Left ventricle myocardium superior (tissue), 1 donor: Measurements from ENCODE around the gene SRSF1. TPM values are rescaled to one million over a fixed set of nuclear protein-coding genes. Genes with fewer than 3 reads are reported as not detected.

Experiments used
- ATAC-seq: fragments of 200-7000 bp; cut with Tn5 transposase; one replicate; pipeline ENCODE4 v1.9.1; 2020; ENCODE audit warnings: mild to moderate bottlenecking, moderate library complexity
- DNase-seq: peaks from one replicate; pipeline ENCODE4 v3.0.0-alpha.2; 2020
- intact Hi-C: fragments of 100-400 bp; cut with micrococcal nuclease; formaldehyde crosslinking; loops from one replicate; pipeline ENCODE4 v1.11.0; 2022
- total RNA-seq: library from RNA; stranded (reverse); fragmentation: NEBNext Ultra II Directional; extraction: Animal tissue kit (Norgen Biotek cat#: 25700); gene quantifications from one replicate; pipeline ENCODE4 v1.2.1, GENCODE V29; 2021
- donor health status: DM: no; HTN: yes; CAD: no; lungs with severe emphysema.

The SRSF1 gene
- total RNA-seq, 1 donor from 2014 or later = 98.1 TPM

DNA sequence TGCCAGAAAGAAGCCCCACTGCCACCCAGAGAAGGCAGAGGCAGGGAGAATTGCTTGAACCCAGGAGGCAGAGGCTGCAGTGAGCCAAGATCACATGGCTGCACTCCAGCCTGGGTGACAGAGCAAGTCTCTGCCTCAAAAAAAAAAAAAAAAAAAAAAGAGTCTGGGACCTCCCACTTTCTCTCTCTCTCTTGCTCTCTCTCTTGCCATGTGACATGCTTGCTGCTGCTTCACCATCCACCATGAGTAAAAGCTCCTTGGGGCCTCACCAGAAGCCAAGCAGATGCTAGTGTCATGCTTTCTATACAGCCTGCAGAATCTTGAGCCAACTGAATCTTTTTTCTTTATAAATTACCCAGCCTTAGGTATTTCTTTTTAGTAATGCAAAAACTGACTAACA, 21.5 kb upstream of the SRSF1 start:
- no peak for ATAC-seq
- intact Hi-C loops = no loop called here

GRCh38 chr17:58020401-58020800, 13.4 kb upstream of the SRSF1 start:
- ATAC-seq (no peak), DNase-seq (no peak)
- intact Hi-C loops = no loop called here

More for the DNA sequence above, 21.5 kb upstream of the SRSF1 start:
- DNase-seq = no peak

- ATAC-seq = no peak
- intact Hi-C loops = no loop called here
- no peak for DNase-seq
Measured at GRCh38 chr17:58019521-58019920, 12.5 kb upstream of the SRSF1 start.

DNA sequence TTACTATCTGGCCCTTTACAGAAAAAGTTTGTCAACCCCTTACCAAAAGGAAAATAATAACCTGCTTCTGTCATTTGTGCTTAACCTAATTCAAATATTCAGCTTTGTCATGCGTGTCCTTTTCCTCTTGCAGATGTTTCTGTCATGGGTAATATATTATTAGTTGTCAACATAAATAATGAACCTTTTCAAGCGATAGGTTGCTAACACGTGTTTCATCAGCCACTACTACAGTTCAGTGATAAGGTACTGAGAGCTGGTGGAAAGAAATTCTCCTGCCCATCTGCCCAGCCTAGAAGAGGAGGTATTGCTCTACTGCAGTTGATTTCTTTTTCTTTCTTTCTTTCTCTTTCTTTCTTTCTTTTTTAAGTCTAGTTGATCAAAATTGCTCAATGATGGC, 12.0 kb upstream of the SRSF1 start:
- ATAC-seq (no peak), DNase-seq (no peak)
- intact Hi-C loops = no loop called here

- intact Hi-C loops = no loop called here
- DNase-seq (no peak), ATAC-seq (no peak)
Measured at GRCh38 chr17:58010067-58010799, 3.2 kb upstream of the SRSF1 start.

- DNase-seq = no peak
Measured at GRCh38 chr17:58007781-58008706, 998 bp upstream of the SRSF1 start.

DNA sequence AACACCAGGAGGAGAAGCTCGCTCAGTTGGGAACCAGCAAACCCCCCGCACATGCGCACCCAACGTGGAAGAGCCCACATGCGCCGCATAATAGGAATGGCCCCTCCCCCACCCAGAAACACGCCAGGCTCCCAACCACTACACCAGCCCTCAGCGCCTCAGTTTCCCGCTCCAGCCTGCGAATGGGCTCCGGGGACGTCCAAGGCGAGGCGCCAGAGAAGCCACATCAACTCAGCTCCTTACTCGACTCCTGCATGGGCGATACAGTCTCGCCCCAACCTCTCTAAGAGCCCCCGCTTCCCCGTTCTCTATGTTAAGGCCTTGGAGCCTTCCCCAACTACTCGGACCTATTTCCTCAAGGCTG, 504 bp downstream of the SRSF1 start:
- intact Hi-C loops = loop anchor here (10.0 kb wide), 2 partner anchors 78 to 108 kb away; partner anchors contain the start of gene DYNLL2
- ATAC-seq (peak; percentile 75), DNase-seq (peak; percentile 83)

More at GRCh38 chr17:58007781-58008706, 998 bp upstream of the SRSF1 start:
- peak; percentile 13 for ATAC-seq
- intact Hi-C loops = loop anchor here (10.0 kb wide), 2 partner anchors 77 to 107 kb away; partner anchors contain the start of gene DYNLL2

DNA sequence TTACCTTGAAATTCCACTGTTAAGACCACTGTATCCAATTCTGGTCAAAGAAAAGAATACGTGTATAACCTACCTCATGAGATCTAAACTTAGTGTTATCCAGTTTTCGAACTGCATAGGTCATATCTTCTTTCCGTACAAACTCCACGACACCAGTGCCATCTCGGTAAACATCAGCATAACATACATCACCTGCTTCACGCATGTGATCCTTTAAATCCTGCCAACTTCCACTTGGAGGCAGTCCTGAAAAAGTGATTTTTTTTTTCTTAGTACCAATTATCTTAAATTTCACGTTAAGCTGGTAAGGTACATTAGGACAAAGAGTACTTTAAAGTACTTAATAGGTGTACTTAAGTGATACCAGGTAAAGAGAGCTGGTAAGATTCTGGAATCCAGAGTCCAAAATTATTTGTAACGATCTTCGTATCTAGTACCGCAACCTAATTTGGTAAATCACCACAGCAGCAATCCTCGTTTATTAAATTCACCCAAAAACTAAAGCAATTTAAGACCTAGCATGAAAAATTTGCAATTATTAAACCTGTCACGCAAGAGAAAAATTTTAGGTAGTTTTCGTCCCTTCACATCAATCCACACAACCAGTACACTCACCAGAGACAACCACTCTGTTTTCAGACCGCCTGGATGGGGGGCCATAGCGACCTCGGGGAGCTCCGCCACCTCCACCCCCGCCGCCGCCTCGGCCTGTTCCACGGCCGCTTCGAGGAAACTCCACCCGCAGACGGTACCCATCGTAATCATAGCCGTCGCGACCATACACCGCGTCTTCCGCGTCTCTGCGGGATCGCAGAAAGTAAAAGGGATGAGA, 1.1 kb downstream of the SRSF1 start:
- DNase-seq = no peak
- intact Hi-C loops = loop anchor here (10.0 kb wide), 2 partner anchors 79 to 109 kb away; partner anchors contain the start of gene DYNLL2
- no peak for ATAC-seq

DNA sequence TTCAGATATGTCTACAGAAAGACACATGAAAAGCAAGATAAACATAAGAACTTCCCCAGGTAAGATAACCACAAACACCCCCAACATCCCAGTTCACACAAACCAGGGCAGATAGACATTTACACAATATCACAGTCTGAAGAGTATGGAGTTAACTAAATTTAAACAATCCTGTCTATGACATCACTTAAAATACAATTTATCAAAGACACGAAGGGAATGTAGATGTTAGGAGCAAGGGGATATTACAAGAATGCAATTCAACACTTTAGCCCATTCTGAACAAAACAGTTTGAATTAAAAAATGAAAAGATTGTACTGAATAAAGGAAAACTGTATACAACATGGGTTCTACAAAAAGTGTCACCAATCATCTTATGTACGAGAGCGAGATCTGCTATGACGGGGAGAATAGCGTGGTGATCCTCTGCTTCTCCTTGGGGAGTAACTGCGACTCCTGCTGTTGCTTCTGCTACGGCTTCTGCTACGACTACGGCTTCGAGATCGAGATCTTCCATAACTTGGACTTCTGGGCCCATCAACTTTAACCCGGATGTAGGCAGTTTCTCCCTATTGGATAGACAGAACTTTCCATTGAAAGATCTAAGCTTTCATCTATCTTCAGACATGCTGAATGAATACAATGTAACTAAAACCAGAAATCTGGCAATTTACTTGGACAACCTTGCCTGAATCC, 1.9 kb downstream of the SRSF1 start:
- ATAC-seq (no peak), DNase-seq (no peak)
- intact Hi-C loops = loop anchor here (10.0 kb wide), 2 partner anchors 80 to 110 kb away; partner anchors contain the start of gene DYNLL2

DNA sequence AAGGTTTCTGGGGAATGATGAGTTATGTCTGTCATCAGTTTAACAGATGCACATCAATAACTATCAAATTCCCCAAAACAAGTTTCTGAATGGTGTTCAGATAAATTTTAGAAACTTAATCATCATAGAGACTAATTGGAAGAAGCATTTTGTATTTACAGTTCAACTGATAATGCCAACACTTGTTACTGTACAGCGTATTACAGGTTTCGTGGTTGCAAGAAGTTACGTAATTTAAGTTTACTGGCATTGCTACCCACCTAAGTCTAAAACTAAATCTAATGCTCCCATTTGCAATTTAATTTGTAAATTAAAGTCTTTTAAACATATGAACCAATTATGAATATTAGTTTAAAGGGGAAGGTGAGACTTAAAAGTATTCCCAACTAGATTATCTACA, 3.0 kb downstream of the SRSF1 start:
- DNase-seq (no peak), ATAC-seq (no peak)
- intact Hi-C loops = loop anchor here (10.0 kb wide), 2 partner anchors 81 to 111 kb away; partner anchors contain the start of gene DYNLL2

GRCh38 chr17:58002973-58003372, 4.1 kb downstream of the SRSF1 start:
- ATAC-seq (no peak), DNase-seq (no peak)
- intact Hi-C loops = loop anchor here (10.0 kb wide), 2 partner anchors 82 to 112 kb away; partner anchors contain the start of gene DYNLL2

DNA sequence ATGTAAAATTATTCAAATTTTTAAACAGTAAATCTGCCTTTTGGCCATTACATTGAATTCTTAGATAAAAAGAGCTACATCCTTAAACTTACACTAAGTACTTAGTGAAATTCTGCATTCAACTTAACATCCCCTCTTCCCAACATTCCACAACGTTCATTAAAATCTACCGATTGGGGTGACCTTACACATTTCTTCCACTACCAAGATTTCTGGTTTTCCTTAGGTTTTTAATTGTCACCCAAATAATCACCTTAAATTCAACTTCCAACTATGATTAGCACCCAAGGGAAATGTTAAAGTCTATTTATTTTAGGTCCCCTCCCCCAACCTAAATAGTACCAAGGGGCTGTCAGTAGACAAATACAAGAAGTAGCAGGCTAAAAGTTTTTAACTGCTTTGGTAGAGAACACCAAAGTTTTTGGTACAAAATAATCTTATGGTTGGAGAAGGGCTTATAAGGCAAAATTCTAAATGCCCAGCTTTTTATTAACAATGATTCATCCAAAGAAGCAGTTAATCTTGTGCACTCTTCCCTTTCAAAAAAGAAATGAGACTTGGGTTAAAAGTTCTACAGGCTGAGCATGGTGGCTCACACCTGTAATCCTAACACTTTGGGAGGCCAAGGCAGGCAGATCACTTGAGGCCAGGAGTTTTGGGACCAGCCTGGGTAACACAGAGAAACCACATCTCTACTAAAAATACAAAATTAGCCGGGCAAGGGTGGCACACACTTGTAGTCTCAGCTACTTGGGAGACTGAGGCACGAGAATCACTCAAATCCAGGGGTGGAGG, 4.7 kb downstream of the SRSF1 start:
- intact Hi-C loops = loop anchor here (10.0 kb wide), 2 partner anchors 82 to 112 kb away; partner anchors contain the start of gene DYNLL2
- ATAC-seq (no peak), DNase-seq (no peak)

DNA sequence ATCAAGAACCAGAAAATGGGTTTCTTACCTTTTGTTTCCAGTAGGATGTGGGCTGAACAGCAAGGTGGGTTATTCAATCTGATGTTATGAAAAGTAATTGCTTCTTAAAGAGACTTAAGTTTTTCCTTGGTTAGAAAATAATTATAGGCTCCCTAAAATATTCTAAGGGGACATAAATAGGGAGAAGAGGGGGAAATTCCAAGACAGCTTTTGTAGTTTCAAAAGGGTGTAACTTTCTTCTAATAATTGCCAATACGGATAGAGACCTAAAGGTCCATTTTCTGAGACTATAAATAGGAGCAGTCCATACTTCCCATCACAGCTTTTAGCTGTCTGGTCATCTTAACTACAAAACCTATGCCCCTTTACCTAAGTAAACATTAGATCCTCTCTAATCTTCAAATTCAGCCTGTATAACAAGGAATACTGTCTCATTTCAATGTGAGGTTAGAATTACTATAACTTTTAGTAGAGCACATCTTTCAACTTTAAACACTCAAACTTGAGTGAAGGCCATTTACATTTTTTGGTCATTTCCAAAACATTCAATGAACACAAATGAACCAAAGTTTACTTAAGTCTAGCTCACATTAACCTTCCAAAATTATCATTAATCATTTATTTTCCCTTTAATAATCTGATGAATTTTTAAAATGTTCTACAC, 5.5 kb downstream of the SRSF1 start:
- DNase-seq (no peak), ATAC-seq (no peak)
- intact Hi-C loops = loop anchor here (10.0 kb wide), 2 partner anchors 83 to 113 kb away; partner anchors contain the start of gene DYNLL2

DNA sequence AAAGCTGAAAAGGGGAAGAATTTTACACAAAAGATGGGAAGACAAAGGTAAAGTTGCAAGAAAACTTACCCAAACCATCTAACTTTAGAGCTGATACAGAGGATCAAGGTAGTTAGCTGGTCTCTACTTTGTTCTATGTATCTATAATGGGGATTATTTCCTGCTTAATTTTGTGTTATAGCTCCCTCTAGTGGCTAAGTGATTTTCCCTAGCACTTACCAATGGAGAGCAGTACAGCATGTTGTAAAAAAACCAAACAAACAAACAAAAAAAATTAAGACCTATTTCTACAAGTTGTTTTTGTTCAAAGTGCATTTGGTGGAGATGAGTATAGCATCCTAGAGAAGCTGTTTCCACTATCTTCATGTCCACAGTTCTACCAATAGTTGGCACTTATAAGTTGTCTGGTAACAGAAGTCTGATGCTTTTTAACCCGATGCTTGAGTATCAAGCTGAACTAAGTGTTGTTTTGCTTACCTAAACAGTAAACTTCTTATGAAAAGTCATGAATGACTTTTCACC, 7.5 kb downstream of the SRSF1 start:
- no peak for DNase-seq
- peak; percentile 69 for ATAC-seq
- intact Hi-C loops = loop anchor here (10.0 kb wide), 3 partner anchors 85 to 115 kb away; partner anchors contain the start of gene DYNLL2

GRCh38 chr17:57999010-57999495, 8.0 kb downstream of the SRSF1 start:
- intact Hi-C loops = loop anchor here (10.0 kb wide), 1 partner anchor 104 kb away; no protein-coding TSS in a partner anchor
- DNase-seq = no peak
- no peak for ATAC-seq

DNA sequence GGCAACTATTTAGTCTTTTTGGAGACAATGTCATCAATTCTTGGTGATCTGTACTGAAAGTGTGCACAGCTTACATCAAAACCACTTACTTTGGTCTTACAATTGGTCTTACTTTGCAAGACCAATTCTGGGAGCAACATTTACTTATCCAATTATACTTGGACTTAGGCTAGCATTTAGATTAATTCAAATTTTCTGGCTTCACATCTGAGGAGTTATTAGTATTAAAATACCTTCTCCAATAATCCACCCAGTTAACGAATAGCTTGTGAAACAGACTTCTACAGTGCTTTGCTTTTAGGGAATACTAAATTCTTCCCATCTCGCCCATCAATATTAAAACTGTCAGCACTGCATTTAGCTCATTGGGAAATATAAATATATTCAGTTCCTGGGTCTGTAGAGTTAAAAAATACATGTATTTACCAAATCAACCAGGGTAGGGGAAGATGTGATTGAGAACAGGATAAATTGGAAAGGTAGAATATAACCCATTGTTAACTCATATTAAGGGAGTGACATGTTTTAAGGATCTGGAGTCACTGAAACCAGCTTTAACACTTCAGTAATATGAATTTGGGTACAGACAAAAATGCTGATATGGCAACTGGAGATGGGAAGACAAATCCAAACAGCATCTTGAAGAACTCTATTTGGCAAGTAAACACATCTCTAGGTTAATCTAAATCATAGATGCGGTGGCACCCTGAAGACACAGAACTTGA, 9.8 kb downstream of the SRSF1 start:
- DNase-seq (no peak), ATAC-seq (no peak)
- intact Hi-C loops = loop anchor here (2.0 to 10.0 kb wide), 2 partner anchors 102 to 138 kb away; no protein-coding TSS in a partner anchor
